ENCODE results near the gene CELF5.

Gene CELF5

GRCh38 chr19:3243819-3244700, 19.6 kb downstream of the CELF5 start:
- DNase-seq (peak in 1 of 2 donors; percentile 35), ATAC-seq (no peak)
- Mint-ChIP-seq H3K4me1 (no peaks in the 10 kb centered on the region), H3K27me3 (peaks cover 6% of the 10 kb centered on the region), H3K4me3 (no peak overlapping the region), H3K9me3 (no peaks in the 10 kb centered on the region), H3K27ac (no peak overlapping the region)

- peaks cover 14% of the 10 kb centered on the region for H3K27me3 Mint-ChIP-seq
- no peak overlapping the region for H3K4me3 Mint-ChIP-seq
- H3K9me3 Mint-ChIP-seq = no peaks in the 10 kb centered on the region
- no peak for ATAC-seq
- no peak overlapping the region for H3K27ac Mint-ChIP-seq
- H3K4me1 Mint-ChIP-seq = no peaks in the 10 kb centered on the region
- no peak for DNase-seq
Observed at GRCh38 chr19:3245050-3245449, 20.6 kb downstream of the CELF5 start.

GRCh38 chr19:3248728-3249326, 24.4 kb downstream of the CELF5 start:
- Mint-ChIP-seq H3K4me1 (no peaks in the 10 kb centered on the region), H3K27ac (no peak overlapping the region), H3K4me3 (no peak overlapping the region), H3K27me3 (peaks cover 23% of the 10 kb centered on the region), H3K9me3 (peaks cover 0 to 1% of the 10 kb centered on the region in 2 donors)
- ATAC-seq (no peak), DNase-seq (no peak)

GRCh38 chr19:3249408-3249807, 24.9 kb downstream of the CELF5 start:
- Mint-ChIP-seq H3K27me3 (peaks cover 23% of the 10 kb centered on the region), H3K4me3 (no peak overlapping the region)
- no peak for ATAC-seq

GRCh38 chr19:3250675-3251074, 26.2 kb downstream of the CELF5 start:
- H3K27ac Mint-ChIP-seq = no peak overlapping the region

More at GRCh38 chr19:3249408-3249807, 24.9 kb downstream of the CELF5 start:
- DNase-seq = no peak
- Mint-ChIP-seq H3K27ac (no peak overlapping the region), H3K4me1 (no peaks in the 10 kb centered on the region), H3K9me3 (peaks cover 4 to 7% of the 10 kb centered on the region in 2 donors)

GRCh38 chr19:3251229-3251628, 26.8 kb downstream of the CELF5 start:
- ATAC-seq (no peak), DNase-seq (no peak)
- Mint-ChIP-seq H3K4me1 (no peaks in the 10 kb centered on the region), H3K4me3 (no peak overlapping the region), H3K27me3 (peaks cover 23% of the 10 kb centered on the region), H3K9me3 (peaks cover 9 to 13% of the 10 kb centered on the region in 2 donors), H3K27ac (no peak overlapping the region)

More at GRCh38 chr19:3250675-3251074, 26.2 kb downstream of the CELF5 start:
- peak; percentile 75 for ATAC-seq
- Mint-ChIP-seq H3K27me3 (peaks cover 23% of the 10 kb centered on the region), H3K9me3 (peaks cover 9 to 13% of the 10 kb centered on the region in 2 donors), H3K4me1 (no peaks in the 10 kb centered on the region), H3K4me3 (no peak overlapping the region)
- DNase-seq = peak in 1 of 2 donors; percentile 39

- H3K27me3 Mint-ChIP-seq = peaks cover 23% of the 10 kb centered on the region
- H3K4me1 Mint-ChIP-seq = no peaks in the 10 kb centered on the region
- ATAC-seq (no peak), DNase-seq (no peak)
- H3K9me3 Mint-ChIP-seq = peaks cover 9 to 13% of the 10 kb centered on the region in 2 donors
- no peak overlapping the region for H3K27ac Mint-ChIP-seq
- H3K4me3 Mint-ChIP-seq = no peak overlapping the region
Observed at GRCh38 chr19:3252650-3253049, 28.2 kb downstream of the CELF5 start.

GRCh38 chr19:3253270-3253669, 28.8 kb downstream of the CELF5 start:
- Mint-ChIP-seq H3K4me1 (no peaks in the 10 kb centered on the region), H3K4me3 (no peak overlapping the region), H3K27me3 (peaks cover 23% of the 10 kb centered on the region), H3K27ac (no peak overlapping the region), H3K9me3 (peaks cover 9 to 13% of the 10 kb centered on the region in 2 donors)
- no peak for DNase-seq
- no peak for ATAC-seq

GRCh38 chr19:3254520-3254919, 30.1 kb downstream of the CELF5 start:
- DNase-seq = no peak
- no peaks in the 10 kb centered on the region for H3K4me1 Mint-ChIP-seq
- no peak overlapping the region for H3K27ac Mint-ChIP-seq
- H3K9me3 Mint-ChIP-seq = peaks cover 9 to 13% of the 10 kb centered on the region in 2 donors
- peaks cover 22% of the 10 kb centered on the region for H3K27me3 Mint-ChIP-seq
- H3K4me3 Mint-ChIP-seq = no peak overlapping the region
- no peak for ATAC-seq

- peaks cover 9 to 13% of the 10 kb centered on the region in 2 donors for H3K9me3 Mint-ChIP-seq
- no peak overlapping the region for H3K4me3 Mint-ChIP-seq
- no peak overlapping the region for H3K27ac Mint-ChIP-seq
Observed at GRCh38 chr19:3257071-3257470, 32.6 kb downstream of the CELF5 start.

GRCh38 chr19:3262362-3262761, 37.9 kb downstream of the CELF5 start:
- no peak overlapping the region for H3K4me3 Mint-ChIP-seq
- peaks cover 24% of the 10 kb centered on the region for H3K27me3 Mint-ChIP-seq
- no peaks in the 10 kb centered on the region for H3K9me3 Mint-ChIP-seq
- DNase-seq (no peak), ATAC-seq (no peak)
- H3K4me1 Mint-ChIP-seq = no peaks in the 10 kb centered on the region
- H3K27ac Mint-ChIP-seq = no peak overlapping the region

More at GRCh38 chr19:3257071-3257470, 32.6 kb downstream of the CELF5 start:
- ATAC-seq (no peak), DNase-seq (no peak)
- peaks cover 10% of the 10 kb centered on the region for H3K27me3 Mint-ChIP-seq
- no peaks in the 10 kb centered on the region for H3K4me1 Mint-ChIP-seq

GRCh38 chr19:3263866-3264265, 39.4 kb downstream of the CELF5 start:
- H3K27me3 Mint-ChIP-seq = peaks cover 35% of the 10 kb centered on the region
- H3K27ac Mint-ChIP-seq = no peak overlapping the region
- H3K4me3 Mint-ChIP-seq = no peak overlapping the region
- DNase-seq (no peak), ATAC-seq (no peak)
- H3K9me3 Mint-ChIP-seq = no peaks in the 10 kb centered on the region
- H3K4me1 Mint-ChIP-seq = no peaks in the 10 kb centered on the region

- Mint-ChIP-seq H3K27ac (no peak overlapping the region), H3K9me3 (no peaks in the 10 kb centered on the region), H3K4me3 (no peak overlapping the region), H3K4me1 (no peaks in the 10 kb centered on the region), H3K27me3 (peaks cover 44% of the 10 kb centered on the region)
- DNase-seq (no peak), ATAC-seq (no peak)
Observed at GRCh38 chr19:3265432-3265831, 41.0 kb downstream of the CELF5 start.

- no peak overlapping the region for H3K27ac Mint-ChIP-seq
- H3K4me3 Mint-ChIP-seq = no peak overlapping the region
- DNase-seq (no peak), ATAC-seq (no peak)
- no peaks in the 10 kb centered on the region for H3K4me1 Mint-ChIP-seq
- H3K9me3 Mint-ChIP-seq = no peaks in the 10 kb centered on the region
- H3K27me3 Mint-ChIP-seq = peaks cover 46% of the 10 kb centered on the region
Observed at GRCh38 chr19:3266092-3266693, 41.7 kb downstream of the CELF5 start.

- ATAC-seq = no peak
- no peak overlapping the region for H3K4me3 Mint-ChIP-seq
- peaks cover 53% of the 10 kb centered on the region for H3K27me3 Mint-ChIP-seq
- no peak overlapping the region for H3K27ac Mint-ChIP-seq
- H3K9me3 Mint-ChIP-seq = no peaks in the 10 kb centered on the region
- no peaks in the 10 kb centered on the region for H3K4me1 Mint-ChIP-seq
- no peak for DNase-seq
Observed at GRCh38 chr19:3266792-3267514, 42.5 kb downstream of the CELF5 start.
